SK-N-SH (cell line): ENCODE measurements around the gene ELAVL4. TPM values are rescaled to one million over a fixed set of nuclear protein-coding genes. Genes with fewer than 3 reads are reported as not detected.

Source experiments
- CTCF ChIA-PET: fragments of 300-600, 350-600 bp; formaldehyde crosslinking; extraction: SDS; loops from one replicate; lab custom pipeline; 2021; lab: Yijun Ruan, JAX
- POLR2A ChIA-PET: fragments of 350-600 bp; sonication (Branson Sonifier 250); formaldehyde crosslinking; extraction: SDS; loops from one replicate; lab custom pipeline; 2020; ENCODE audit warnings: antibody characterized with exemption, inconsistent platforms; lab: Yijun Ruan, JAX
- DNase-seq: peaks from one replicate; pipeline ENCODE4 v3.0.0; 2012
- H2AFZ ChIP-seq: fragments of 200-600 bp; sonication (generic); 2 replicates; pipeline ENCODE4 v1.8.1; 2016; ENCODE audit warnings: antibody characterized with exemption, mild to moderate bottlenecking, low read depth
- H3F3A ChIP-seq: fragments of 200-600 bp; sonication (generic); replicated peaks from 2 replicates; pipeline ENCODE3; 2016; ENCODE audit warnings: antibody characterized with exemption, mild to moderate bottlenecking; ENCODE audit not compliant: insufficient read depth
- H3K27ac ChIP-seq, 2 experiments: fragments of 200-500 bp in 1 of 2; fragments of 200-600 bp in 1 of 2; sonication (Bioruptor generic) in 1 of 2; sonication (generic), shearing (Covaris generic) in 1 of 2; 2 replicates each; pipeline versions ENCODE4 v1.5.1 to v1.6.1; 2014 to 2016; ENCODE audit warnings: low read depth in 2 of 2, inconsistent platforms in 1 of 2, low read length in 1 of 2, mild to moderate bottlenecking in 1 of 2, mixed read lengths in 1 of 2
- H3K27me3 ChIP-seq: fragments of 200-600 bp; sonication (generic), shearing (Covaris generic); 2 replicates; pipeline ENCODE4 v1.6.1; 2016; ENCODE audit warnings: mixed run types; ENCODE audit not compliant: insufficient read depth
- H3K36me3 ChIP-seq, 2 experiments: fragments of 200-500 bp in 1 of 2; fragments of 200-600 bp in 1 of 2; sonication (Bioruptor generic) in 1 of 2; sonication (generic) in 1 of 2; replicated peaks in 1 of 2; 2 replicates each; pipeline versions ENCODE3 to v1.5.1; 2014 to 2016; ENCODE audit warnings: low read length in 1 of 2, mild to moderate bottlenecking in 1 of 2; ENCODE audit not compliant: insufficient read depth in 2 of 2, control insufficient read depth in 1 of 2
- H3K4me1 ChIP-seq, 2 experiments: fragments of 200-500 bp in 1 of 2; fragments of 200-600 bp in 1 of 2; sonication (Bioruptor generic) in 1 of 2; sonication (generic), shearing (Covaris generic) in 1 of 2; 2 replicates each; pipeline versions ENCODE4 v1.5.1 to v1.6.1; 2014 to 2016; ENCODE audit warnings: low read depth in 1 of 2, low read length in 1 of 2, mixed run types in 1 of 2; ENCODE audit not compliant: insufficient read depth in 2 of 2, control insufficient read depth in 1 of 2
- H3K4me2 ChIP-seq: fragments of 200-600 bp; sonication (generic), shearing (Covaris generic); 2 replicates; pipeline ENCODE4 v1.6.1; 2017; ENCODE audit warnings: mixed run types
- H3K4me3 ChIP-seq, 2 experiments: fragments of 200-500 bp in 1 of 2; fragments of 200-600 bp in 1 of 2; sonication (Bioruptor generic) in 1 of 2; sonication (generic), shearing (Covaris generic) in 1 of 2; 2 replicates each; pipeline versions ENCODE4 v1.5.1 to v1.8.1; 2014 to 2016; ENCODE audit warnings: low read depth in 2 of 2, inconsistent platforms in 1 of 2, low read length in 1 of 2, mild to moderate bottlenecking in 1 of 2, mixed read lengths in 1 of 2, moderate library complexity in 1 of 2
- H3K79me2 ChIP-seq: fragments of 200-600 bp; sonication (generic); 2 replicates; pipeline ENCODE4 v1.8.1; 2017; ENCODE audit warnings: mild to moderate bottlenecking; ENCODE audit not compliant: insufficient read depth
- H3K9ac ChIP-seq: fragments of 200-600 bp; sonication (generic); 2 replicates; pipeline ENCODE4 v1.6.1; 2017; ENCODE audit warnings: mixed run types
- H3K9me2 ChIP-seq: fragments of 200-600 bp; sonication (generic); 2 replicates; pipeline ENCODE4 v1.6.1; 2017; ENCODE audit warnings: mixed run types
- H3K9me3 ChIP-seq: fragments of 200-600 bp; sonication (generic); 2 replicates; pipeline ENCODE4 v1.6.1; 2017; ENCODE audit warnings: mixed run types, mild to moderate bottlenecking, moderate library complexity
- H4K20me1 ChIP-seq: fragments of 200-600 bp; sonication (generic); 2 replicates; pipeline ENCODE4 v1.6.1; 2017; ENCODE audit warnings: mild to moderate bottlenecking, mixed run types; ENCODE audit not compliant: insufficient read depth
- CHD2 ChIP-seq: fragments of 150-350 bp; IDR thresholded peaks from 2 replicates; pipeline ENCODE4 v1.6.1; 2018; ENCODE audit warnings: low read length; ENCODE audit not compliant: partially characterized antibody
- EP300 ChIP-seq, 2 experiments: IDR thresholded peaks; 2 replicates each; pipeline versions ENCODE4 v1.4.0 to v1.6.1; 2012; ENCODE audit warnings: borderline replicate concordance in 1 of 2, low read depth in 1 of 2, low read length in 1 of 2
- EZH2phosphoT487 ChIP-seq: fragments of 200-600 bp; sonication (generic); IDR thresholded peaks from 2 replicates; pipeline ENCODE4 v1.6.1; 2017; ENCODE audit warnings: low read depth, mixed run types, mild to moderate bottlenecking, antibody characterized with exemption, moderate library complexity, borderline replicate concordance
- FOSL2 ChIP-seq: IDR thresholded peaks from 2 replicates; pipeline ENCODE4 v1.4.0; 2012; ENCODE audit warnings: low read depth, mild to moderate bottlenecking, moderate library complexity, borderline replicate concordance
- FOXJ3 ChIP-seq: sonication (generic); formaldehyde crosslinking; IDR thresholded peaks from 2 replicates; pipeline ENCODE4 v1.5.1; 2020; ENCODE audit warnings: mild to moderate bottlenecking, missing genetic modification reagents
- FOXM1 ChIP-seq: IDR thresholded peaks from 2 replicates; pipeline ENCODE4 v1.4.0; 2012; ENCODE audit warnings: low read depth, mild to moderate bottlenecking
- JUND ChIP-seq: IDR thresholded peaks from 2 replicates; pipeline ENCODE4 v1.4.0; 2012
- MEF2A ChIP-seq: IDR thresholded peaks from 2 replicates; pipeline ENCODE4 v1.4.0; 2012; ENCODE audit warnings: low read depth, borderline replicate concordance
- NRF1 ChIP-seq: IDR thresholded peaks from 2 replicates; pipeline ENCODE4 v1.6.1; 2012; ENCODE audit warnings: low read depth, mild to moderate bottlenecking, low read length
- POLR2AphosphoS5 ChIP-seq: IDR thresholded peaks from 2 replicates; pipeline ENCODE4 v1.6.1; 2012; ENCODE audit warnings: low read depth, low read length
- RFX5 ChIP-seq: IDR thresholded peaks from 2 replicates; pipeline ENCODE4 v1.6.1; 2012; ENCODE audit warnings: mild to moderate bottlenecking, improper control_type of control experiment, low read length
- RXRA ChIP-seq: IDR thresholded peaks from 2 replicates; pipeline ENCODE4 v1.4.0; 2012; ENCODE audit warnings: low read depth, mild to moderate bottlenecking, borderline replicate concordance
- TAF1 ChIP-seq: IDR thresholded peaks from 2 replicates; pipeline ENCODE4 v1.6.1; 2012; ENCODE audit warnings: low read depth, mild to moderate bottlenecking, low read length, moderate library complexity, borderline replicate concordance
- TCF12 ChIP-seq: IDR thresholded peaks from 2 replicates; pipeline ENCODE4 v1.4.0; 2012
- YY1 ChIP-seq: IDR thresholded peaks from 2 replicates; pipeline ENCODE4 v1.4.0; 2012; ENCODE audit warnings: low read depth, mild to moderate bottlenecking
- WGBS: methylation state at CpG from one replicate; pipeline ENCODE4 v1.1.6; 2017; ENCODE audit warnings: low lambda C conversion rate; 5-methylcytosine and 5-hydroxymethylcytosine counted together
- polyA plus RNA-seq, 3 experiments: library from polyadenylated mRNA; depleted of rRNA; stranded (reverse); fragments of >200 nt; gene quantifications; 2 replicates each; pipeline ENCODE4 v1.2.3, GENCODE V29; 2012
- TF ChIP-seq, protein P1 (sequence below): IDR thresholded peaks from 2 replicates; pipeline ENCODE4 v1.6.1; 2012; ENCODE audit warnings: mild to moderate bottlenecking, low read depth, low read length, moderate library complexity
- TF ChIP-seq, protein P2 (sequence below): fragments of 150-350 bp; IDR thresholded peaks from 2 replicates; pipeline ENCODE4 v1.6.1; 2017; ENCODE audit warnings: antibody characterized with exemption, low read length, low read depth, borderline replicate concordance
- TF ChIP-seq, protein P3 (sequence below): IDR thresholded peaks from 2 replicates; pipeline ENCODE4; 2012
- TF ChIP-seq, protein P4 (sequence below): fragments of 200-600 bp; sonication (generic); IDR thresholded peaks from 2 replicates; pipeline ENCODE4 v1.6.1; 2017; ENCODE audit warnings: antibody characterized with exemption, mild to moderate bottlenecking, moderate library complexity

The ELAVL4 gene
- polyA plus RNA-seq, 1 of the 3 experiments (the other 2 are of a cell fraction) = 2.7 TPM

DNA sequence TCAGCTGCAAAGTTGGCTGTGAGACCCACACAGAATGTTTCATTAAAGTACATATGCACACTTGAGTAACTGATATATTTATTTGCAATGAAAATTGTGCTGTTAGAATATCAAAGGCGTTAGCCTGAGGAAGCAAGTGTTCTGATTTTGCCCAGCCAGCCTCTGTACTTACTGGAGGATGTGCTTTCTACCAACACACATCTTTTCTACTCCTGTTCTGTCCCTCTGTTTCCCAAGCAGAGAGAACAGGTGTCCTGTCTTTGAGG lies 31.4 kb downstream of the ELAVL4 start (continued):
- no peak for TF ChIP-seq TCF12
- TF ChIP-seq FOXJ3 (CRISPR knock-in tag) = no peak
- TF ChIP-seq NRF1 = no peak
- no peak for TF ChIP-seq CHD2

DNA sequence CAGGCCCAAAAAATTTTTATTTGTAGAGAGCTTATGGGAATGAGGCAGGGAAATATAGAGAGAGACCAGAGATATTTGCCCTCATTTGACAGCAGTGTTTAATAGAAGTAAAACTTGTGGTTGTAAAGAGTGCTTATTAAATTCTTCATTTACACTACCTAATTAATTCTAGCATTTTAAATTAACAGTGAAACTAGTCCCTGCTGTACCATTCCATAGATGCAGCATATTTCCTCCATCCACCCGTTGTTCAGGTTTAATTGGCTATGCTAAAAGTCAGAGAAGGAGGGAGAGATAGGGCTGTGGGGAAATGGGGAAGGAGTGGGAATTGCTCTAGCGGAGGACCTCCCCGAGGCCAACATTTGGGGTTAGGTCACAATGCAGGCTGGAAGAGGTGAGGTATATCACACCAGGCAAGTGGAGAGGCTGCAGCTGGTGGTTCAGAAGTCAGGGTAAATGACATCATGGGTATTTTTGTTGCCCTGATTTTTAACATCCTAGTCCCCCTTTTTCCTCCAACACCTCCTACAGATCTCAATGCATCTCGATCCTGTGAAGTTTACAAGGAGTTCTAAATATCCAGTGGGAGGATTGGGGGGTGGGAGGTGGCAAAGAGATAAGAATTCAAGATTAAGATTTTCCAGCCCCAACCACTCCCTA lies 38.6 kb downstream of the ELAVL4 start:
- Histone ChIP-seq H3K79me2 (no peaks in the 10 kb centered on the region), H3K9ac (no peak overlapping the region), H3F3A (no peaks in the 10 kb centered on the region), H3K36me3 (peaks cover 0 to 36% of the 10 kb centered on the region in 2 experiments), H3K9me3 (no peaks in the 10 kb centered on the region), H2AFZ (no peak overlapping the region), H3K4me3 (no peak overlapping the region), H3K4me2 (no peak overlapping the region), H3K9me2 (no peaks in the 10 kb centered on the region), H3K4me1 (no peaks in the 10 kb centered on the region; a peak in 1 of 4 replicates), H3K27me3 (no peaks in the 10 kb centered on the region), H3K27ac (no peak overlapping the region; a peak in 1 of 4 replicates), H4K20me1 (no peaks in the 10 kb centered on the region)
- CTCF ChIA-PET = interaction anchor here (0.9 to 1.3 kb wide), 3 partner anchors 19 to 201 kb away, joined by 3 to 4 read pairs (median 3); no protein-coding TSS in a partner anchor
- no peak for TF ChIP-seq RFX5
- TF ChIP-seq POLR2AphosphoS5 = no peak
- no peak for TF ChIP-seq TAF1
- TF ChIP-seq YY1 = no peak
- TF ChIP-seq, protein P1, sequence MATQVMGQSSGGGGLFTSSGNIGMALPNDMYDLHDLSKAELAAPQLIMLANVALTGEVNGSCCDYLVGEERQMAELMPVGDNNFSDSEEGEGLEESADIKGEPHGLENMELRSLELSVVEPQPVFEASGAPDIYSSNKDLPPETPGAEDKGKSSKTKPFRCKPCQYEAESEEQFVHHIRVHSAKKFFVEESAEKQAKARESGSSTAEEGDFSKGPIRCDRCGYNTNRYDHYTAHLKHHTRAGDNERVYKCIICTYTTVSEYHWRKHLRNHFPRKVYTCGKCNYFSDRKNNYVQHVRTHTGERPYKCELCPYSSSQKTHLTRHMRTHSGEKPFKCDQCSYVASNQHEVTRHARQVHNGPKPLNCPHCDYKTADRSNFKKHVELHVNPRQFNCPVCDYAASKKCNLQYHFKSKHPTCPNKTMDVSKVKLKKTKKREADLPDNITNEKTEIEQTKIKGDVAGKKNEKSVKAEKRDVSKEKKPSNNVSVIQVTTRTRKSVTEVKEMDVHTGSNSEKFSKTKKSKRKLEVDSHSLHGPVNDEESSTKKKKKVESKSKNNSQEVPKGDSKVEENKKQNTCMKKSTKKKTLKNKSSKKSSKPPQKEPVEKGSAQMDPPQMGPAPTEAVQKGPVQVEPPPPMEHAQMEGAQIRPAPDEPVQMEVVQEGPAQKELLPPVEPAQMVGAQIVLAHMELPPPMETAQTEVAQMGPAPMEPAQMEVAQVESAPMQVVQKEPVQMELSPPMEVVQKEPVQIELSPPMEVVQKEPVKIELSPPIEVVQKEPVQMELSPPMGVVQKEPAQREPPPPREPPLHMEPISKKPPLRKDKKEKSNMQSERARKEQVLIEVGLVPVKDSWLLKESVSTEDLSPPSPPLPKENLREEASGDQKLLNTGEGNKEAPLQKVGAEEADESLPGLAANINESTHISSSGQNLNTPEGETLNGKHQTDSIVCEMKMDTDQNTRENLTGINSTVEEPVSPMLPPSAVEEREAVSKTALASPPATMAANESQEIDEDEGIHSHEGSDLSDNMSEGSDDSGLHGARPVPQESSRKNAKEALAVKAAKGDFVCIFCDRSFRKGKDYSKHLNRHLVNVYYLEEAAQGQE = no peak
- no peak for TF ChIP-seq MEF2A
- TF ChIP-seq, protein P2, sequence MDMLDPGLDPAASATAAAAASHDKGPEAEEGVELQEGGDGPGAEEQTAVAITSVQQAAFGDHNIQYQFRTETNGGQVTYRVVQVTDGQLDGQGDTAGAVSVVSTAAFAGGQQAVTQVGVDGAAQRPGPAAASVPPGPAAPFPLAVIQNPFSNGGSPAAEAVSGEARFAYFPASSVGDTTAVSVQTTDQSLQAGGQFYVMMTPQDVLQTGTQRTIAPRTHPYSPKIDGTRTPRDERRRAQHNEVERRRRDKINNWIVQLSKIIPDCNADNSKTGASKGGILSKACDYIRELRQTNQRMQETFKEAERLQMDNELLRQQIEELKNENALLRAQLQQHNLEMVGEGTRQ = no peak
- no peak for TF ChIP-seq RXRA
- TF ChIP-seq EP300 (IDR thresholded peaks at IDR 0.05; ENCODE audit: borderline replicate concordance in 1 of 2, low read depth in 1 of 2, low read length in 1 of 2) = no peak
- TF ChIP-seq FOXM1 = no peak
- no peak for TF ChIP-seq NRF1
- TF ChIP-seq CHD2 = no peak
- TF ChIP-seq JUND = no peak
- no peak for TF ChIP-seq FOSL2
- no peak for TF ChIP-seq FOXJ3 (CRISPR knock-in tag)
- TF ChIP-seq, protein P3, sequence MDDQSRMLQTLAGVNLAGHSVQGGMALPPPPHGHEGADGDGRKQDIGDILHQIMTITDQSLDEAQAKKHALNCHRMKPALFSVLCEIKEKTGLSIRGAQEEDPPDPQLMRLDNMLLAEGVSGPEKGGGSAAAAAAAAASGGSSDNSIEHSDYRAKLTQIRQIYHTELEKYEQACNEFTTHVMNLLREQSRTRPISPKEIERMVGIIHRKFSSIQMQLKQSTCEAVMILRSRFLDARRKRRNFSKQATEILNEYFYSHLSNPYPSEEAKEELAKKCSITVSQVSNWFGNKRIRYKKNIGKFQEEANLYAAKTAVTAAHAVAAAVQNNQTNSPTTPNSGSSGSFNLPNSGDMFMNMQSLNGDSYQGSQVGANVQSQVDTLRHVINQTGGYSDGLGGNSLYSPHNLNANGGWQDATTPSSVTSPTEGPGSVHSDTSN = no peak
- TF ChIP-seq EZH2phosphoT487 = no peak
- TF ChIP-seq, protein P4, sequence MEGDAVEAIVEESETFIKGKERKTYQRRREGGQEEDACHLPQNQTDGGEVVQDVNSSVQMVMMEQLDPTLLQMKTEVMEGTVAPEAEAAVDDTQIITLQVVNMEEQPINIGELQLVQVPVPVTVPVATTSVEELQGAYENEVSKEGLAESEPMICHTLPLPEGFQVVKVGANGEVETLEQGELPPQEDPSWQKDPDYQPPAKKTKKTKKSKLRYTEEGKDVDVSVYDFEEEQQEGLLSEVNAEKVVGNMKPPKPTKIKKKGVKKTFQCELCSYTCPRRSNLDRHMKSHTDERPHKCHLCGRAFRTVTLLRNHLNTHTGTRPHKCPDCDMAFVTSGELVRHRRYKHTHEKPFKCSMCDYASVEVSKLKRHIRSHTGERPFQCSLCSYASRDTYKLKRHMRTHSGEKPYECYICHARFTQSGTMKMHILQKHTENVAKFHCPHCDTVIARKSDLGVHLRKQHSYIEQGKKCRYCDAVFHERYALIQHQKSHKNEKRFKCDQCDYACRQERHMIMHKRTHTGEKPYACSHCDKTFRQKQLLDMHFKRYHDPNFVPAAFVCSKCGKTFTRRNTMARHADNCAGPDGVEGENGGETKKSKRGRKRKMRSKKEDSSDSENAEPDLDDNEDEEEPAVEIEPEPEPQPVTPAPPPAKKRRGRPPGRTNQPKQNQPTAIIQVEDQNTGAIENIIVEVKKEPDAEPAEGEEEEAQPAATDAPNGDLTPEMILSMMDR = no peak
- POLR2A ChIA-PET = no interaction called here
- 47% methylated on average over 4 of the region's 4 CpGs for WGBS
- no peak for DNase-seq
